Activated CD4-positive, CD25-positive, alpha-beta regulatory T cell (primary cell): Measurements from ENCODE around the gene CANT1.

ENCODE experiments used
- DNase-seq, 4 experiments: peaks; one replicate each; lab custom pipeline; 2025; lab: John Stamatoyannopoulos, UW

The CANT1 gene

GRCh38 chr17:79009397-79010303, at the start of gene CANT1:
Gene CANT1 (minus strand): TSS chr17:79009764. CDS start chr17:78997622, 12,142 bp downstream.
- peak; percentile 65 to 80 (median 74) for DNase-seq

GRCh38 chr17:79057737-79058385, 48.3 kb upstream of the CANT1 start:
- no peak for DNase-seq

GRCh38 chr17:79055197-79055596, 45.6 kb upstream of the CANT1 start:
- DNase-seq = no peak

GRCh38 chr17:79054200-79054960, 44.8 kb upstream of the CANT1 start:
- no peak for DNase-seq

- DNase-seq = no peak
Measured at GRCh38 chr17:79053251-79053925, 43.8 kb upstream of the CANT1 start.

GRCh38 chr17:79052131-79052530, 42.6 kb upstream of the CANT1 start:
- no peak for DNase-seq

GRCh38 chr17:79051306-79051705, 41.7 kb upstream of the CANT1 start:
- no peak for DNase-seq

GRCh38 chr17:79050551-79050950, 41.0 kb upstream of the CANT1 start:
- no peak for DNase-seq

GRCh38 chr17:79049821-79050220, 40.3 kb upstream of the CANT1 start:
- no peak for DNase-seq

- no peak for DNase-seq
Measured at GRCh38 chr17:79048826-79049755, 39.5 kb upstream of the CANT1 start.

GRCh38 chr17:79047923-79048825, 38.6 kb upstream of the CANT1 start:
- DNase-seq = no peak

- no peak for DNase-seq
Measured at GRCh38 chr17:79047291-79047920, 37.8 kb upstream of the CANT1 start.

GRCh38 chr17:79046916-79047280, 37.3 kb upstream of the CANT1 start:
- DNase-seq = no peak

GRCh38 chr17:79046197-79046915, 36.8 kb upstream of the CANT1 start:
- DNase-seq = no peak

- DNase-seq = peak; percentile 23 to 39 (median 28)
Measured at GRCh38 chr17:79045842-79046196, 36.3 kb upstream of the CANT1 start.

- DNase-seq = no peak
Measured at GRCh38 chr17:79045001-79045729, 35.6 kb upstream of the CANT1 start.

- no peak for DNase-seq
Measured at GRCh38 chr17:79044462-79044861, 34.9 kb upstream of the CANT1 start.

- DNase-seq = no peak
Measured at GRCh38 chr17:79043931-79044320, 34.4 kb upstream of the CANT1 start.
